Endothelial cell of umbilical vein (primary cell): ENCODE data around the gene CPLANE2. TPM values are rescaled to one million over a fixed set of nuclear protein-coding genes. Genes with fewer than 3 reads are reported as not detected.

Experiments
- BruUV-seq: library from RNA; stranded (reverse); fragments of 400-500 nt; replicated peaks from 2 replicates; lab custom pipeline; 2021; lab: Mats Ljungman, UMichigan
- CTCF ChIA-PET: fragments of 300-600, 350-600 bp; sonication (Branson Sonifier 250); formaldehyde crosslinking; loops from one replicate; lab custom pipeline; 2021; ENCODE audit warnings: antibody characterized with exemption, inconsistent platforms; lab: Charles Lee
- POLR2A ChIA-PET: fragments of 300-600, 350-600 bp; sonication (Branson Sonifier 250); formaldehyde crosslinking; loops from one replicate; lab custom pipeline; 2021; ENCODE audit warnings: antibody characterized with exemption, inconsistent platforms; lab: Charles Lee
- DNase-seq: peaks from one replicate; pipeline ENCODE4 v3.0.0-alpha.2; 2011; ENCODE audit warnings: low read depth, low spot score
- FAIRE-seq: peaks from 2 replicates; lab custom pipeline; 2011; peaks lifted over from hg19 to GRCh38; lab: Jason Lieb, UNC
- H2AFZ ChIP-seq: 2 replicates; pipeline ENCODE4 v1.6.0; 2012; ENCODE audit warnings: low read depth, low read length, control low read depth, inconsistent platforms
- H3K27ac ChIP-seq: 2 replicates; pipeline ENCODE4 v1.5.1; 2011; ENCODE audit warnings: low read depth, mild to moderate bottlenecking, control low read depth, low read length, moderate library complexity; ENCODE audit not compliant: insufficient read depth
- H3K27me3 ChIP-seq, 2 experiments: 2 replicates each; pipeline versions ENCODE4 v1.6.0 to v1.6.1; 2011; ENCODE audit warnings: low read length in 2 of 2, mixed read lengths in 1 of 2; ENCODE audit not compliant: control insufficient read depth in 2 of 2, insufficient read depth in 2 of 2
- H3K36me3 ChIP-seq, 2 experiments: 2 replicates in 1 of 2; 3 replicates in 1 of 2; pipeline ENCODE4 v1.5.1; 2011; ENCODE audit warnings: low read length in 2 of 2, mild to moderate bottlenecking in 1 of 2, moderate library complexity in 1 of 2; ENCODE audit not compliant: control insufficient read depth in 2 of 2, insufficient read depth in 2 of 2; ENCODE audit errors: extremely low read depth in 1 of 2
- H3K4me1 ChIP-seq: 3 replicates; pipeline ENCODE4 v1.5.1; 2011; ENCODE audit warnings: mild to moderate bottlenecking, low read length; ENCODE audit not compliant: control insufficient read depth, insufficient read depth; ENCODE audit errors: extremely low read depth
- H3K4me2 ChIP-seq: 2 replicates; pipeline ENCODE4 v1.6.1; 2011; ENCODE audit warnings: low read length, control low read depth, mixed read lengths; ENCODE audit not compliant: insufficient read depth
- H3K4me3 ChIP-seq, 3 experiments: fragments of 200-600 bp in 1 of 3; sonication (generic), shearing (Covaris generic) in 1 of 3; replicated peaks in 1 of 3; 2 replicates each; pipeline ENCODE4 v1.5.1; 2011 to 2016; ENCODE audit warnings: control low read depth in 3 of 3, low read length in 3 of 3, mild to moderate bottlenecking in 2 of 3, inconsistent platforms in 1 of 3, low read depth in 1 of 3, moderate library complexity in 1 of 3; ENCODE audit not compliant: insufficient read depth in 1 of 3
- H3K79me2 ChIP-seq: 2 replicates; pipeline ENCODE4 v1.6.0; 2012; ENCODE audit warnings: low read length, inconsistent platforms; ENCODE audit not compliant: control insufficient read depth, insufficient read depth
- H3K9ac ChIP-seq: replicated peaks from 2 replicates; pipeline ENCODE3; 2011; ENCODE audit warnings: low read length, control low read depth; ENCODE audit not compliant: insufficient read depth; ENCODE audit errors: extremely low read depth
- H3K9me1 ChIP-seq: replicated peaks from 3 replicates; pipeline ENCODE4 v1.6.0; 2011; ENCODE audit warnings: mild to moderate bottlenecking, low read length; ENCODE audit not compliant: control insufficient read depth, insufficient read depth; ENCODE audit errors: extremely low read depth
- H3K9me3 ChIP-seq: replicated peaks from 2 replicates; pipeline ENCODE4 v1.5.1; 2012; ENCODE audit warnings: low read length, inconsistent platforms; ENCODE audit not compliant: control insufficient read depth, insufficient read depth
- H4K20me1 ChIP-seq: replicated peaks from 2 replicates; pipeline ENCODE3; 2011; ENCODE audit warnings: mild to moderate bottlenecking, low read length; ENCODE audit not compliant: control insufficient read depth, insufficient read depth; ENCODE audit errors: extremely low read depth
- CTCF ChIP-seq, 2 donors: IDR thresholded peaks; 1 replicate in 1 of 2; 2 replicates in 1 of 2; pipeline ENCODE4 v1.5.1; 2011; ENCODE audit warnings: low read length in 2 of 2, mild to moderate bottlenecking in 2 of 2, moderate library complexity in 2 of 2, control low read depth in 1 of 2, inconsistent platforms in 1 of 2, low read depth in 1 of 2; ENCODE audit not compliant: insufficient read depth in 1 of 2; ENCODE audit errors: extremely low read depth in 1 of 2
- EZH2 ChIP-seq: IDR thresholded peaks from 2 replicates; pipeline ENCODE4 v1.6.1; 2012; ENCODE audit warnings: borderline replicate concordance, low read depth, mild to moderate bottlenecking, moderate library complexity, low read length, inconsistent platforms; ENCODE audit not compliant: severe bottlenecking
- FOS ChIP-seq: IDR thresholded peaks from 2 replicates; pipeline ENCODE4 v1.6.1; 2011; ENCODE audit warnings: mild to moderate bottlenecking, low read length, moderate library complexity, borderline replicate concordance; ENCODE audit not compliant: insufficient read depth
- GATA2 ChIP-seq: IDR thresholded peaks from 2 replicates; pipeline ENCODE4 v1.7.0; 2011; ENCODE audit warnings: low read depth, mild to moderate bottlenecking, moderate library complexity, mixed read lengths, low read length; ENCODE audit not compliant: insufficient read length, insufficient read depth
- JUN ChIP-seq: IDR thresholded peaks from 2 replicates; pipeline ENCODE4 v1.6.1; 2011; ENCODE audit warnings: borderline replicate concordance, low read depth; ENCODE audit not compliant: insufficient read length, insufficient read depth
- MAX ChIP-seq: IDR thresholded peaks from 2 replicates; pipeline ENCODE4 v1.6.1; 2011; ENCODE audit not compliant: insufficient read depth, insufficient read length
- MYC ChIP-seq: IDR thresholded peaks from one replicate; pipeline ENCODE4 v1.6.1; 2011; ENCODE audit warnings: mild to moderate bottlenecking, low read depth, low read length
- POLR2A ChIP-seq: IDR thresholded peaks from 2 replicates; pipeline ENCODE4 v1.6.1; 2012; ENCODE audit warnings: low read depth, mild to moderate bottlenecking, control low read depth, low read length
- POLR2AphosphoS5 ChIP-seq: IDR thresholded peaks from 2 replicates; pipeline ENCODE4 v1.6.1; 2012; ENCODE audit warnings: low read depth, mild to moderate bottlenecking, control low read depth, low read length, moderate library complexity; ENCODE audit not compliant: insufficient read depth
- dilution Hi-C: fragments of 300-500 bp; cut with MboI; formaldehyde crosslinking; loops from one replicate; pipeline ENCODE4 v1.15.0; 2019; ENCODE audit warnings: low sequenced_read_pairs; ENCODE audit not compliant: extremely low pct_ligation_motif_present
- intact Hi-C: fragments of 100-400 bp; cut with micrococcal nuclease; formaldehyde crosslinking; loops from one replicate; pipeline ENCODE4 v1.10.0; 2022
- polyA plus RNA-seq, 4 experiments: library from polyadenylated mRNA; depleted of rRNA in 3 of 4; stranded (reverse) in 3 of 4; unstranded in 1 of 4; fragments of >200 nt; gene quantifications; 2 replicates each; pipeline versions ENCODE4 v1.2.1 to v1.2.3, GENCODE V29; 2011 to 2012; ENCODE audit warnings: missing spikeins in 1 of 4
- total RNA-seq: library from RNA; stranded (reverse); gene quantifications from 2 replicates; pipeline ENCODE4 v1.2.3, GENCODE V29; 2021

Gene CPLANE2
- total and polyA plus RNA-seq, 2 donors (not counting 3 experiments of a cell fraction or from before 2014, with no cell fraction given) = 3.9 to 4.6 TPM

GRCh38 chr1:16241221-16241708, 4.3 kb upstream of the CPLANE2 start:
- CTCF ChIA-PET = interaction anchor here (0.7 to 9.5 kb wide), 2 partner anchors 23 to 163 kb away, joined by 3 to 179 read pairs; partner anchors contain the start of gene FAM131C
- BruUV-seq = no TSS peak
- TF ChIP-seq JUN = no peak
- no peak for TF ChIP-seq GATA2
- TF ChIP-seq MYC = no peak
- TF ChIP-seq POLR2A = no peak
- no peak for TF ChIP-seq POLR2AphosphoS5
- no peak for TF ChIP-seq MAX
- no peak for TF ChIP-seq EZH2
- no peak for TF ChIP-seq FOS
- TF ChIP-seq CTCF (IDR thresholded peaks at IDR 0.05; ENCODE audit: extremely low read depth in 1 of 2, insufficient read depth in 1 of 2, low read depth in 1 of 2, low read length in 2 of 2) = no peak
- H3K4me2 ChIP-seq = no peak overlapping the region
- H3K4me3 ChIP-seq = no peak overlapping the region
- H4K20me1 ChIP-seq = no peaks in the 10 kb centered on the region
- no peaks in the 10 kb centered on the region for H3K36me3 ChIP-seq
- H3K79me2 ChIP-seq = no peaks in the 10 kb centered on the region
- H3K27me3 ChIP-seq = no peaks in the 10 kb centered on the region
- FAIRE-seq = no peak
- no peak overlapping the region for H3K9ac ChIP-seq
- peaks cover 14% of the 10 kb centered on the region for H3K4me1 ChIP-seq
- dilution Hi-C loops (no loop called here), intact Hi-C loops (no loop called here)
- no peak overlapping the region for H3K27ac ChIP-seq
- POLR2A ChIA-PET = no interaction called here
- H3K9me3 ChIP-seq = no peaks in the 10 kb centered on the region
- no peak overlapping the region for H2AFZ ChIP-seq
- no peak for DNase-seq
- H3K9me1 ChIP-seq = no peaks in the 10 kb centered on the region
